GM21576 (cell line): ENCODE data around the gene STK11.

Experiments
- ATAC-seq: cut with Tn5 transposase; IDR thresholded peaks from one replicate; pipeline ENCODE4 v1.9.1; 2021; ENCODE audit warnings: mild to moderate bottlenecking, moderate library complexity; ENCODE audit not compliant: unreplicated experiment

The STK11 gene

GRCh38 chr19:1205114-1206099 is at the start of gene STK11:
Gene STK11, plus strand, starts transcription at chr19:1205778. Its CDS starts 1,136 bp downstream, at chr19:1206914.
- peak; percentile 73 for ATAC-seq

GRCh38 chr19:1156305-1156801 is 49.2 kb upstream of the STK11 start:
- no peak for ATAC-seq

- ATAC-seq, result no peak
Observed at GRCh38 chr19:1156830-1157615, 48.6 kb upstream of the STK11 start.

- ATAC-seq, result no peak
Observed at GRCh38 chr19:1157931-1158884, 47.4 kb upstream of the STK11 start.

- ATAC-seq, result no peak
Observed at GRCh38 chr19:1158885-1159448, 46.6 kb upstream of the STK11 start.

GRCh38 chr19:1159864-1160595 is 45.5 kb upstream of the STK11 start:
- ATAC-seq, result no peak

- ATAC-seq, result no peak
Observed at GRCh38 chr19:1161716-1162115, 43.9 kb upstream of the STK11 start.

- ATAC-seq, result no peak
Observed at GRCh38 chr19:1162404-1163282, 42.9 kb upstream of the STK11 start.

- no peak for ATAC-seq
Observed at GRCh38 chr19:1163283-1163933, 42.2 kb upstream of the STK11 start.

- ATAC-seq, result no peak
Observed at GRCh38 chr19:1163934-1164683, 41.5 kb upstream of the STK11 start.

- no peak for ATAC-seq
Observed at GRCh38 chr19:1164684-1165531, 40.7 kb upstream of the STK11 start.

GRCh38 chr19:1166872-1167573 is 38.6 kb upstream of the STK11 start:
- no peak for ATAC-seq

GRCh38 chr19:1167687-1168571 is 37.6 kb upstream of the STK11 start:
- ATAC-seq, result no peak

- ATAC-seq, result no peak
Observed at GRCh38 chr19:1168572-1169410, 36.8 kb upstream of the STK11 start.
